NCI-H2196 treated with DMSO at 0.1 percent for 48 hours (cell line): ENCODE data around the gene DPEP2NB.
"Not testable (repeated sequence)": the region's sequence is repeated elsewhere in the genome, so short reads cannot be mapped to it uniquely, and the experiment has no call there.

Experiments
- DNase-seq: peaks from one replicate; lab custom pipeline; 2025; ENCODE audit not compliant: unreplicated experiment; lab: John Stamatoyannopoulos, UW

Gene DPEP2NB

GRCh38 chr16:68019167-68019680, 3.5 kb upstream of the DPEP2NB start:
- DNase-seq, result no peak

GRCh38 chr16:68013440-68013839, 2.3 kb downstream of the DPEP2NB start:
- no peak for DNase-seq

GRCh38 chr16:68009872-68010271, 5.8 kb downstream of the DPEP2NB start:
- DNase-seq, result not testable (repeated sequence)

- DNase-seq, result no peak
Observed at GRCh38 chr16:68009157-68009735, 6.5 kb downstream of the DPEP2NB start.

- no peak for DNase-seq
Observed at GRCh38 chr16:68005786-68006286, 9.9 kb downstream of the DPEP2NB start.

GRCh38 chr16:68005211-68005610, 10.5 kb downstream of the DPEP2NB start:
- DNase-seq, result no peak

- DNase-seq, result no peak
Observed at GRCh38 chr16:68003031-68003430, 12.7 kb downstream of the DPEP2NB start.

- no peak for DNase-seq
Observed at GRCh38 chr16:68000450-68000849, 15.3 kb downstream of the DPEP2NB start.

- DNase-seq, result no peak
Observed at GRCh38 chr16:67999985-68000384, 15.7 kb downstream of the DPEP2NB start.

GRCh38 chr16:67998779-67999688, 16.7 kb downstream of the DPEP2NB start, which contains the start of gene DPEP2:
TSS of gene DPEP2 (minus strand) at chr16:67999484. CDS start at chr16:67993212, 6,272 bp downstream.
- not testable (repeated sequence) for DNase-seq

GRCh38 chr16:67998231-67998778, 17.4 kb downstream of the DPEP2NB start:
- DNase-seq, result not testable (repeated sequence)

- DNase-seq, result no peak
Observed at GRCh38 chr16:67996666-67997065, 19.0 kb downstream of the DPEP2NB start.

GRCh38 chr16:67995423-67995822, 20.3 kb downstream of the DPEP2NB start:
- no peak for DNase-seq

GRCh38 chr16:67994040-67994408, 21.7 kb downstream of the DPEP2NB start:
- not testable (repeated sequence) for DNase-seq

- peak; percentile 3 for DNase-seq
Observed at GRCh38 chr16:67993207-67994039, 22.3 kb downstream of the DPEP2NB start.

- DNase-seq, result no peak
Observed at GRCh38 chr16:67992661-67993206, 23.0 kb downstream of the DPEP2NB start.

GRCh38 chr16:67990018-67990386, 25.7 kb downstream of the DPEP2NB start:
- no peak for DNase-seq

GRCh38 chr16:67989322-67990017, 26.2 kb downstream of the DPEP2NB start:
- no peak for DNase-seq

GRCh38 chr16:67988675-67989074, 27.0 kb downstream of the DPEP2NB start:
- DNase-seq, result no peak
